Fibroblast of peridontal ligament (primary cell): ENCODE measurements around the gene WFDC11.

Experiments used
- DNase-seq: peaks from one replicate; pipeline ENCODE4 v3.0.0-alpha.2; 2010; ENCODE audit errors: extremely low read depth

Gene WFDC11

DNA sequence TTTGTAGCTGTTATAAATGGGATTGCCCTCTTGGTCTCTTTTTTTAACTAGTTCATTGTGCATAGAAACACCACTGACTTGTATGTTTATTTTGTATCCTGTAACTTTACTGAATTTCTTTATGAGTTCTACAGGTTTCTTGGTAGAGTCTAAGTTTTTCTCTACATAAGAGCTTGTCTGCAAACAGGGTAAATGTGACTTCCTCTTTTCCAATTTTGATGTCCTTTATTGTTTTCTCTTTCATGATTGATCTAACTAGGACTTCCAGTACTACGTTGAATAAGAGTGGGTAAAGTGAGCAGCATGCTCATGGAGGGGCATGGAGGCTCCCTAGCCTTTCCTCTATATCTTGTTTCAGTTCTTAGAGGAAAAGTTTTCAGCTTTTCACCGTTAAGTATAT lies 43.5 kb downstream of the WFDC11 start:
- no peak for DNase-seq

- DNase-seq = no peak
Observed at GRCh38 chr20:45621593-45621992, 48.4 kb downstream of the WFDC11 start.

- DNase-seq = no peak
Observed at GRCh38 chr20:45617591-45617990, 52.4 kb downstream of the WFDC11 start.

DNA sequence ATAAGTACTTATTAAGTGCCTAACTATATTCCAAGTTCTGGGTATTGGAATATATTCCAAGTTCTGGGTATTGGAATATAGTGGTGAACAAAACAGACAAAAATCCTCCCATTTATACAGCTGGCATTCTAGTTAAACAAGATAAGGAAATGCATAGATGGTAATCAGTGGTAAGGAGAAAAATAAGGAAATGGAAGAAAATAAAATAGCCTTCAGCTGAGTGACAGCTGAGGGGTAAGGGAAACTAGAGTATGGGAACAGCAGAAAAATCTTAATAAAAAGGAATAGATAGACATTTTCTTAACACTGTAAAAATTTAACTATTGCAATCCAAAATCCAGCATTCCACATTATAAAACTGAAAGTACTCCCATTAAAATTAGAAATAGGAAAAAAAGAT lies 57.7 kb downstream of the WFDC11 start:
- DNase-seq = no peak

- DNase-seq = peak; percentile 83
Observed at GRCh38 chr20:45611054-45611453, 59.0 kb downstream of the WFDC11 start.

- no peak for DNase-seq
Observed at GRCh38 chr20:45607810-45608209, 62.2 kb downstream of the WFDC11 start.
